ENCODE data around the gene CAP1.

DNA sequence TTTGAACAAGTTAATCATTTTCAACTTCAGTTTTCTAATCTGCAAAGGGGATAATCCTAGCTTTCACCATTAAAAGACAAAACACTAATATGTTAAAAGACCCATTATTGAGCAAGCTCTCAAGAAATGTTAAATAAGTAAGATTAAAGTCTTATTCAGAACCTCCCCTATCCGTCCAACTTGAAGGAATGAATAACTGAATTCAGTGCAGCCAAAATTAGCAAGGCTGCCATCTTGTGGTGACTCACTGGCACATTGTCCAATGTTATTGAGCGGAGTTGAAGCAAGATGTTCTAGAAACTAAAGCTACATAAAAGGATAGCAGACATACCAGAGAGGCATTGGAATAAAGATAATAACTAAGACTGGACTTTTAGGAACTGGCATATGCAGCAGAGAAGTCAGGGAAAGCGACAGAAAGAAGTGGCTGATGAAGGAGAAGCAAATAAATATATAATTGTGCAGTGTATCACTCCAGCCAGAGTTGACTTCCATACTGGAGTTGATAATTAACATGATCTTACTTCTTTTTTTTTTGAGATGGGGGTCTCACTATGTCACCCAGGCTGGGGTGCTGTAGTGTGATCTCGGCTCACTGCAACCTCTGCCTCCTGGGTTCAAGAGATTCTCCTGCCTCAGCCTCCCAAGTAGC, 8.2 kb upstream of the CAP1 start:
- TF ChIP-seq POLR2A (IDR thresholded peaks at IDR 0.05; ENCODE audit: low read depth, low read length) = no peak
- TF ChIP-seq POLR2AphosphoS5 (IDR thresholded peaks at IDR 0.05; ENCODE audit: low read depth, low read length) = no peak
- TF ChIP-seq TAF1 (IDR thresholded peaks at IDR 0.05; ENCODE audit: borderline replicate concordance, low read depth, low read length) = no peak
